Suprapubic skin (tissue), 4 donors: ENCODE data around the gene SNX9. TPM values are rescaled to one million over a fixed set of nuclear protein-coding genes. Genes with fewer than 3 reads are reported as not detected.

Experiments
- DNase-seq, 2 donors: peaks; one replicate each; pipeline ENCODE4 v3.0.0-alpha.2; 2019; ENCODE audit warnings: low spot score in 2 of 2
- H3K27ac ChIP-seq: fragments of 200-600 bp; sonication (generic); one replicate; pipeline ENCODE4 v1.5.1; 2019
- H3K27me3 ChIP-seq: fragments of 200-600 bp; sonication (generic); one replicate; pipeline ENCODE4 v1.5.1; 2019
- H3K36me3 ChIP-seq: fragments of 200-600 bp; sonication (generic); one replicate; pipeline ENCODE4 v1.5.1; 2019
- H3K4me1 ChIP-seq: fragments of 200-600 bp; sonication (generic); one replicate; pipeline ENCODE4 v1.5.1; 2019
- H3K4me3 ChIP-seq: fragments of 200-600 bp; sonication (generic); one replicate; pipeline ENCODE4 v1.5.1; 2019; ENCODE audit warnings: mild to moderate bottlenecking
- H3K9me3 ChIP-seq: fragments of 200-600 bp; sonication (generic); one replicate; pipeline ENCODE4 v1.5.1; 2019
- EP300 ChIP-seq: sonication (generic); formaldehyde crosslinking; IDR thresholded peaks from one replicate; pipeline ENCODE4 v1.6.1; 2017; ENCODE audit warnings: antibody characterized with exemption
- POLR2A ChIP-seq, 2 donors: fragments of 450-650 bp; IDR thresholded peaks; one replicate each; pipeline ENCODE4 v1.6.1; 2017; ENCODE audit warnings: antibody characterized with exemption in 2 of 2, mild to moderate bottlenecking in 2 of 2, moderate library complexity in 2 of 2
- POLR2AphosphoS5 ChIP-seq, 3 donors: sonication (generic); formaldehyde crosslinking; IDR thresholded peaks; one replicate each; pipeline ENCODE4 v1.6.1; 2017; ENCODE audit warnings: antibody characterized with exemption in 3 of 3
- WGBS: methylation state at CpG from one replicate; pipeline ENCODE4 v1.1.5; 2018; 5-methylcytosine and 5-hydroxymethylcytosine counted together
- total RNA-seq, 4 donors: library from RNA; depleted of rRNA; stranded (reverse); fragments of >200 nt; gene quantifications; one replicate each; pipeline ENCODE4 v1.1.0, GENCODE V29; 2016
- TF ChIP-seq, protein P1 (sequence below), 2 donors: fragments of 200-600 bp in 1 of 2; fragments of 450-650 bp in 1 of 2; sonication (generic) in 1 of 2; IDR thresholded peaks; one replicate each; pipeline ENCODE4 v1.5.1; 2016 to 2019; ENCODE audit warnings: antibody characterized with exemption in 2 of 2, mild to moderate bottlenecking in 1 of 2, moderate library complexity in 1 of 2

The SNX9 gene
- total RNA-seq, 4 donors from 2014 or later: 30.4 to 44.2 (median 35.8) TPM

DNA sequence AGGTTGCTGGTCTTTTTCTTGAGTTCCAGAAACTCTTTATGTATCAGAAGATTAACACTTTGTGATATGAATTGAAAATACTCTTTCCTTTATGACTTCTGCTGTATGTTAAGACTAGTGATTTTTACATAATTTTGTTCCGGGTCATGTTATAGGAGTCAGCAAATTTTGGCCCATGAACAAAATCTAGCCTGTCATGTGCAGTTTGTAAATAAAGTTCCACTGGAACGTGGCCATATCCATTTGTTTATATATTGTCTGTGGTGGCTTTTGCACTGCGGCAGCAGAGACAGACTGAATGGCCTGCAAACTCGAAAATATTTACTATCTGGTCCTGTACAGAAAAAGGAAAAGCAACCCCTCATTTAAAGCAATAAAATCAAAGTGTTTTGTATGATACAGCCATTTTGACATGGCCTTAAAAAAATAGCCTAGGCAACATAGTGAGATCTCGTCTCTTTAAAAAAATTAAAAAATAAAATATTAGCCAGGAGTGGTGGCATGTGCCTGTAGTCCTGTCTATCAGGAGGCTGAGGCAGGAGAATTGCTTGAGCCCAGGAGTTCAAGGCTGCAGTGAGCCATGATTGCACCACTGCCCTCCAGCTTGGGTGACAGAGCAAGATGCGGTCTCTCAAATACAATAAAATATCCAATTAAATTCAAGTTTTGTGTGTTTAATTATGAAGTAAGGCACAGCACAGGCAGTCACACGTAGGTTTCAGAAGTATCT, 36.9 kb downstream of the SNX9 start:
- peaks cover 22% of the 10 kb centered on the region for H3K4me1 ChIP-seq
- H3K36me3 ChIP-seq: no peaks in the 10 kb centered on the region
- H3K4me3 ChIP-seq: no peak overlapping the region
- WGBS: 72% methylated on average over 7 of the region's 7 CpGs
- no peak for TF ChIP-seq POLR2A (IDR thresholded peaks at IDR 0.05)
- no peak for TF ChIP-seq POLR2AphosphoS5 (IDR thresholded peaks at IDR 0.05)
- no peak for TF ChIP-seq EP300
- TF ChIP-seq, protein P1, sequence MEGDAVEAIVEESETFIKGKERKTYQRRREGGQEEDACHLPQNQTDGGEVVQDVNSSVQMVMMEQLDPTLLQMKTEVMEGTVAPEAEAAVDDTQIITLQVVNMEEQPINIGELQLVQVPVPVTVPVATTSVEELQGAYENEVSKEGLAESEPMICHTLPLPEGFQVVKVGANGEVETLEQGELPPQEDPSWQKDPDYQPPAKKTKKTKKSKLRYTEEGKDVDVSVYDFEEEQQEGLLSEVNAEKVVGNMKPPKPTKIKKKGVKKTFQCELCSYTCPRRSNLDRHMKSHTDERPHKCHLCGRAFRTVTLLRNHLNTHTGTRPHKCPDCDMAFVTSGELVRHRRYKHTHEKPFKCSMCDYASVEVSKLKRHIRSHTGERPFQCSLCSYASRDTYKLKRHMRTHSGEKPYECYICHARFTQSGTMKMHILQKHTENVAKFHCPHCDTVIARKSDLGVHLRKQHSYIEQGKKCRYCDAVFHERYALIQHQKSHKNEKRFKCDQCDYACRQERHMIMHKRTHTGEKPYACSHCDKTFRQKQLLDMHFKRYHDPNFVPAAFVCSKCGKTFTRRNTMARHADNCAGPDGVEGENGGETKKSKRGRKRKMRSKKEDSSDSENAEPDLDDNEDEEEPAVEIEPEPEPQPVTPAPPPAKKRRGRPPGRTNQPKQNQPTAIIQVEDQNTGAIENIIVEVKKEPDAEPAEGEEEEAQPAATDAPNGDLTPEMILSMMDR (IDR thresholded peaks at IDR 0.05): no peak
- DNase-seq: no peak
- no peaks in the 10 kb centered on the region for H3K9me3 ChIP-seq
- no peaks in the 10 kb centered on the region for H3K27me3 ChIP-seq
- no peak overlapping the region for H3K27ac ChIP-seq

DNA sequence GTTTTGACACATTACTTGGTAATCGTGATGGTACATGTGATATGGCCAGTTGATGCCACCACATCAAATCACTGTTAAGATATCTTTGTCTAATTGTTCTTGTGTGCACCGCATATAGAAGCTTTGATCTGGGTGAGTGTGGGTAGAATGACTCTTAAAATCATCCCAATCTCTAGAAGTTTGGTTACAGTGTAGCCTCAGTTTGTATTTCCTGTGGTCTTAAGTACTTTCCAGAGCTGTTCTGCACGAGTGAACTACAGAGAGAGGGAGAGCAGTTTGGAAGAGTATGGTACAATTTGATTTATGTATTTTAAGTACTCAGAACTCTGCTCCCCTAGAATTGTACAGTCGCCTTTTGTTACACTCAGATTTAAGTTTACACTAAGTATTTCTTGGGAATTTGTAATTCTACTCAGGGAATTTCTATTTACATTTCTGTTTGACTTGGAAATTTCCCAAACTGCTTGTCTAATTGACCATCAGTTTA, 37.5 kb downstream of the SNX9 start:
- TF ChIP-seq EP300: no peak
- no peak for TF ChIP-seq POLR2AphosphoS5 (IDR thresholded peaks at IDR 0.05)
- no peak for TF ChIP-seq POLR2A (IDR thresholded peaks at IDR 0.05)
- TF ChIP-seq, protein P1 (IDR thresholded peaks at IDR 0.05): no peak
- Histone ChIP-seq H3K27me3 (no peaks in the 10 kb centered on the region), H3K36me3 (no peaks in the 10 kb centered on the region), H3K9me3 (no peaks in the 10 kb centered on the region), H3K4me1 (peaks cover 22% of the 10 kb centered on the region), H3K27ac (no peak overlapping the region), H3K4me3 (no peak overlapping the region)
- WGBS: 61% methylated on average over 4 of the region's 4 CpGs
- no peak for DNase-seq

DNA sequence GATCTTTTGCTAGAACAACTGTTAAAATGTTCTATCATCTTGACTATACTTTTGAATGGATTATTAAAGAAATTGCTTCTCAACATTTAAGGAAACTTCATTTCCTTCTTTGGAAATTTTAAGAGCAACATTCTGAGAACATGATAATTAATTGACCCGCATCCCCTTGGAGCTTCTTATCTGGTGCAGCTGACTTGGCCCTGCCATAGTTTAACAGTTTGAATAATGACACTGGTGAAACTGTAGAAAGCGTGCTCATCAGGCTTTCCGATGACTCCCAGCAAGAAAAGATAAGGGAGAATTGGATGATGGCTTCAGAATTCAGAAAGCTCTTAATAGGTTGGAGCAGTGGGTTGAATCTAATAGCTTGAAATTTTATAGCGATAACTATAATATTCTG, 38.1 kb downstream of the SNX9 start:
- no peaks in the 10 kb centered on the region for H3K27me3 ChIP-seq
- no peak for TF ChIP-seq POLR2AphosphoS5 (IDR thresholded peaks at IDR 0.05)
- no peak for TF ChIP-seq EP300
- TF ChIP-seq POLR2A (IDR thresholded peaks at IDR 0.05): no peak
- TF ChIP-seq, protein P1 (IDR thresholded peaks at IDR 0.05): no peak
- H3K4me1 ChIP-seq: peaks cover 22% of the 10 kb centered on the region
- no peaks in the 10 kb centered on the region for H3K36me3 ChIP-seq
- H3K9me3 ChIP-seq: no peaks in the 10 kb centered on the region
- H3K4me3 ChIP-seq: no peak overlapping the region
- DNase-seq: no peak
- H3K27ac ChIP-seq: no peak overlapping the region
- 88% methylated on average over 4 of the region's 4 CpGs for WGBS

DNA sequence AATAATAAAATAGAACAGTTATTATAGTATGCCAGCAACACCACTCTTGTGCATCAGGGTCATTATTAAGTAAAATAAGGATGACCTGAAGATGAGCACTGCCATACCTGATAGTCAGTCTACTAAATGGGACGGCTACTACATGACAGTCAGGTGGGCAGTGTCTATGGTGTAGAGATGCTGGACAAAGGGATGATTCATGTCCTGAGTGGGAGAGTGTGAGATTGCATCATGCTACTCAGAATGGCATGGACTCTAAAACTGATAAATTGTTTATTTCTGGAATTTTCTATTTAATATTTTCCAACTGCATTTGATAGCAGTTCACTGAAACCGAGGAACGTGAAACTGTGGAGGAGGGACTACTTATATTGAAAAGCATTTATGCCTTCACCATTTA, 38.8 kb downstream of the SNX9 start:
- TF ChIP-seq POLR2A (IDR thresholded peaks at IDR 0.05) (no peak), EP300 (no peak), POLR2AphosphoS5 (IDR thresholded peaks at IDR 0.05) (no peak)
- TF ChIP-seq, protein P1 (IDR thresholded peaks at IDR 0.05): no peak
- peaks cover 22% of the 10 kb centered on the region for H3K4me1 ChIP-seq
- WGBS: 79% methylated on average over 3 of the region's 3 CpGs
- H3K9me3 ChIP-seq: no peaks in the 10 kb centered on the region
- DNase-seq: no peak
- no peaks in the 10 kb centered on the region for H3K27me3 ChIP-seq
- H3K27ac ChIP-seq: no peak overlapping the region
- no peak overlapping the region for H3K4me3 ChIP-seq
- H3K36me3 ChIP-seq: no peaks in the 10 kb centered on the region

DNA sequence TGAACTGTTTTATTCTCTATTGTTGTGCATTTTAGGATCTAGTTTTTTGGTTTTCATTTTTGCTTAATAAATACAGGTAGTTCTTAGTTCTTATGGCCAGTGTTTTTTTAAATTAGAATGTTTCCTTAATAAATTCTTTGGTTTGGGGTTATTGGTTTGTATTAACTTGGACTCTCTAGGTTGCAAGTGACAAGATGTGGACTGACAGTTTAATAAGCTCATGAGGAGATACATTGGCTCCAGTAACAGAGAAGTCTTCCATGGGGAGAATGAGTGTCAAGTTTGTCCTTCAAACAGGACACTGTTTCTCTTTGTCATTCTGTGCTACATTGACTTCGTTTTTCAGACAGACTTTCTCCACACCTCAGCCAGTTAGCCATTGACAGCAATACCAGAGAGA, 39.7 kb downstream of the SNX9 start:
- no peak for TF ChIP-seq POLR2A (IDR thresholded peaks at IDR 0.05)
- WGBS: 76% methylated on average over 1 of the region's 1 CpG

More for the DNA sequence above, 39.7 kb downstream of the SNX9 start:
- DNase-seq: no peak
- H3K9me3 ChIP-seq: no peaks in the 10 kb centered on the region
- H3K4me3 ChIP-seq: no peak overlapping the region
- peaks cover 27% of the 10 kb centered on the region for H3K4me1 ChIP-seq
- H3K27me3 ChIP-seq: no peaks in the 10 kb centered on the region
- H3K27ac ChIP-seq: no peak overlapping the region
- H3K36me3 ChIP-seq: no peaks in the 10 kb centered on the region
